ENCODE data around the gene MTPN.

The MTPN gene

DNA sequence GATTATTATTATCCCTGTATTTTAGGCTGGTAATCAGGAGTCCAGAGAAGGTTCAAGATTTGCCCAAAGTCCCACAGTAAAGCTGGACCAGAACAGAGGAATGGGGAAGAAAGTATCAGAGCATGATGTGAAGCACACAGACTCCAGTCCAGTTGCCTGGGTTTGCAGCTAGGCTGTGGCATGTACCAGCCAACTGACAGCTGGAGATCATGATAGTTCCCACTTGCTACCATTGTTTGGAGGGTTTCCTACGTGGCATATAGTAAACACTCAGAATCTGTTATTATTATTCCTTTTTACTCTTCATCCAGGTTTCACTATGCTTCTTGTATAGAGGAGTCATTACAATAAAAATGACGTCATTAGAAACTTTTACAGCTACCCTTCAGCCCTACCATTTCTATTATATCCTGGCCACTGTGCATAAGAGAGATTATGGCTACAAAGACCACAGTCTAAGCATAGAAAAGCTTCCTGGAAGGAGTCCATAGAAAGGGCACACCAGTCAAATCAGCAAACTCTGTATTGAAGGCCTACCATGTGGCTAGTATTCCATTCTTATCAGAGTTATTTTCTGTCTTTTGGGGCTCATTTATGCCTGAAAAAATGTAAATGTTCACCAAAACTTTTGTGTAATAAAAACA, 66.6 kb downstream of the MTPN start:
- WGBS (ENCODE audit: insufficient coverage, insufficient read length) = no CpG with 5 or more reads among the region's 2 CpGs
- no peaks in the 10 kb centered on the region for H3K36me3 ChIP-seq (ENCODE audit: control insufficient read depth, insufficient read depth, low read length)
- no peaks in the 10 kb centered on the region for H3K4me1 ChIP-seq (ENCODE audit: control insufficient read depth, insufficient read depth, low read length)
- no peaks in the 10 kb centered on the region for H3K9me3 ChIP-seq (ENCODE audit: control insufficient read depth, insufficient read depth, low read length)
- H3K4me3 ChIP-seq (ENCODE audit: low read length) = no peak overlapping the region
- no peaks in the 10 kb centered on the region for H3K27me3 ChIP-seq (ENCODE audit: control insufficient read depth, insufficient read depth, low read length)
- no peak for DNase-seq (ENCODE audit: low read depth, low spot score)
- no peak overlapping the region for H3K27ac ChIP-seq (ENCODE audit: low read length)

- no CpG with 5 or more reads among the region's 4 CpGs for WGBS (ENCODE audit: insufficient coverage, insufficient read length)
- no peaks in the 10 kb centered on the region for H3K36me3 ChIP-seq (ENCODE audit: control insufficient read depth, insufficient read depth, low read length)
- H3K27ac ChIP-seq (ENCODE audit: low read length) = no peak overlapping the region
- H3K4me1 ChIP-seq (ENCODE audit: control insufficient read depth, insufficient read depth, low read length) = 0 out of 2 replicates have a peak, but pooled peaks cover 2% of the 10 kb centered on the region
- no peaks in the 10 kb centered on the region for H3K9me3 ChIP-seq (ENCODE audit: control insufficient read depth, insufficient read depth, low read length)
- no peaks in the 10 kb centered on the region for H3K27me3 ChIP-seq (ENCODE audit: control insufficient read depth, insufficient read depth, low read length)
- DNase-seq (ENCODE audit: low read depth, low spot score) = no peak
- no peak overlapping the region for H3K4me3 ChIP-seq (ENCODE audit: low read length)
Observed at GRCh38 chr7:135905858-135906257, 71.3 kb downstream of the MTPN start.

GRCh38 chr7:135905355-135905754, 71.8 kb downstream of the MTPN start:
- no CpG with 5 or more reads among the region's 4 CpGs for WGBS (ENCODE audit: insufficient coverage, insufficient read length)
- DNase-seq (ENCODE audit: low read depth, low spot score) = no peak
- Histone ChIP-seq H3K9me3 (ENCODE audit: control insufficient read depth, insufficient read depth, low read length) (no peaks in the 10 kb centered on the region), H3K27ac (ENCODE audit: low read length) (no peak overlapping the region), H3K4me1 (ENCODE audit: control insufficient read depth, insufficient read depth, low read length) (0 out of 2 replicates have a peak, but pooled peaks cover 2% of the 10 kb centered on the region), H3K4me3 (ENCODE audit: low read length) (no peak overlapping the region), H3K27me3 (ENCODE audit: control insufficient read depth, insufficient read depth, low read length) (no peaks in the 10 kb centered on the region), H3K36me3 (ENCODE audit: control insufficient read depth, insufficient read depth, low read length) (no peaks in the 10 kb centered on the region)

- Histone ChIP-seq H3K27ac (ENCODE audit: low read length) (no peak overlapping the region), H3K4me3 (ENCODE audit: low read length) (no peak overlapping the region), H3K9me3 (ENCODE audit: control insufficient read depth, insufficient read depth, low read length) (no peaks in the 10 kb centered on the region), H3K4me1 (ENCODE audit: control insufficient read depth, insufficient read depth, low read length) (0 out of 2 replicates have a peak, but pooled peaks cover 2% of the 10 kb centered on the region), H3K27me3 (ENCODE audit: control insufficient read depth, insufficient read depth, low read length) (no peaks in the 10 kb centered on the region), H3K36me3 (ENCODE audit: control insufficient read depth, insufficient read depth, low read length) (no peaks in the 10 kb centered on the region)
- WGBS (ENCODE audit: insufficient coverage, insufficient read length) = no CpG with 5 or more reads among the region's 3 CpGs
- no peak for DNase-seq (ENCODE audit: low read depth, low spot score)
Observed at GRCh38 chr7:135904282-135904681, 72.9 kb downstream of the MTPN start.

- H3K27me3 ChIP-seq (ENCODE audit: control insufficient read depth, insufficient read depth, low read length) = no peaks in the 10 kb centered on the region
- no peaks in the 10 kb centered on the region for H3K36me3 ChIP-seq (ENCODE audit: control insufficient read depth, insufficient read depth, low read length)
- DNase-seq (ENCODE audit: low read depth, low spot score) = no peak
- WGBS (ENCODE audit: insufficient coverage, insufficient read length) = no CpG with 5 or more reads among the region's 6 CpGs
- 0 out of 2 replicates have a peak, but pooled peaks cover 2% of the 10 kb centered on the region for H3K4me1 ChIP-seq (ENCODE audit: control insufficient read depth, insufficient read depth, low read length)
- H3K27ac ChIP-seq (ENCODE audit: low read length) = no peak overlapping the region
- no peak overlapping the region for H3K4me3 ChIP-seq (ENCODE audit: low read length)
- H3K9me3 ChIP-seq (ENCODE audit: control insufficient read depth, insufficient read depth, low read length) = no peaks in the 10 kb centered on the region
Observed at GRCh38 chr7:135901585-135902540, 75.3 kb downstream of the MTPN start.

GRCh38 chr7:135900065-135900546, 77.1 kb downstream of the MTPN start:
- DNase-seq (ENCODE audit: low read depth, low spot score) = no peak
- Histone ChIP-seq H3K9me3 (ENCODE audit: control insufficient read depth, insufficient read depth, low read length) (no peaks in the 10 kb centered on the region), H3K27ac (ENCODE audit: low read length) (no peak overlapping the region), H3K27me3 (ENCODE audit: control insufficient read depth, insufficient read depth, low read length) (no peaks in the 10 kb centered on the region), H3K36me3 (ENCODE audit: control insufficient read depth, insufficient read depth, low read length) (no peaks in the 10 kb centered on the region), H3K4me3 (ENCODE audit: low read length) (no peak overlapping the region), H3K4me1 (ENCODE audit: control insufficient read depth, insufficient read depth, low read length) (0 out of 2 replicates have a peak, but pooled peaks cover 2% of the 10 kb centered on the region)
- 100% methylated on average over 2 of the region's 5 CpGs for WGBS (ENCODE audit: insufficient coverage, insufficient read length)

GRCh38 chr7:135899458-135900064, 77.6 kb downstream of the MTPN start:
- DNase-seq (ENCODE audit: low read depth, low spot score) = no peak
- no peaks in the 10 kb centered on the region for H3K9me3 ChIP-seq (ENCODE audit: control insufficient read depth, insufficient read depth, low read length)
- H3K27ac ChIP-seq (ENCODE audit: low read length) = no peak overlapping the region
- H3K4me1 ChIP-seq (ENCODE audit: control insufficient read depth, insufficient read depth, low read length) = 0 out of 2 replicates have a peak, but pooled peaks cover 2% of the 10 kb centered on the region
- H3K36me3 ChIP-seq (ENCODE audit: control insufficient read depth, insufficient read depth, low read length) = no peaks in the 10 kb centered on the region
- no CpG with 5 or more reads among the region's 6 CpGs for WGBS (ENCODE audit: insufficient coverage, insufficient read length)
- no peaks in the 10 kb centered on the region for H3K27me3 ChIP-seq (ENCODE audit: control insufficient read depth, insufficient read depth, low read length)
- H3K4me3 ChIP-seq (ENCODE audit: low read length) = no peak overlapping the region

DNA sequence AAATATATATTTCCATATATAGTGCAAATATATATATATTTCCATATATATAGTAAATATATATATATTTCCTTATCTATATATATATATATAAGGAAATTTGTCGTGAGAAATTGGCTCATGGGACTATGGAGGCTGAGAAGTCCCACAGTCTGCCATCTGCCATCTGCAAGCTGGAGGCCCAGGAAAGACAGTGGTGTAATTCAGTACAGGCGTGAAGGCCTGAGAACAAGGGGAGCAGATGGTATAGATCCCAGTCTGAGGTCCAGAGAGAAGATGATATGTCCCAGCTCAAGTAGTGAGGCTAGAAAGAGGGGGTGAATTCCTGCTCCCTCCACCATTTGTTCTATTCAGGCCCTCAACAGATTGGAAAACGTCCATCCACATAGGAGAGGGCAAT, 78.9 kb downstream of the MTPN start:
- no peaks in the 10 kb centered on the region for H3K9me3 ChIP-seq (ENCODE audit: control insufficient read depth, insufficient read depth, low read length)
- no peaks in the 10 kb centered on the region for H3K36me3 ChIP-seq (ENCODE audit: control insufficient read depth, insufficient read depth, low read length)
- 0 out of 2 replicates have a peak, but pooled peaks cover 2% of the 10 kb centered on the region for H3K4me1 ChIP-seq (ENCODE audit: control insufficient read depth, insufficient read depth, low read length)
- H3K27ac ChIP-seq (ENCODE audit: low read length) = no peak overlapping the region
- no peak for DNase-seq (ENCODE audit: low read depth, low spot score)
- no peak overlapping the region for H3K4me3 ChIP-seq (ENCODE audit: low read length)
- no CpG with 5 or more reads among the region's 3 CpGs for WGBS (ENCODE audit: insufficient coverage, insufficient read length)
- no peaks in the 10 kb centered on the region for H3K27me3 ChIP-seq (ENCODE audit: control insufficient read depth, insufficient read depth, low read length)

- WGBS (ENCODE audit: insufficient coverage, insufficient read length) = no CpG with 5 or more reads among the region's 3 CpGs
- no peaks in the 10 kb centered on the region for H3K36me3 ChIP-seq (ENCODE audit: control insufficient read depth, insufficient read depth, low read length)
- H3K27ac ChIP-seq (ENCODE audit: low read length) = no peak overlapping the region
- H3K4me3 ChIP-seq (ENCODE audit: low read length) = no peak overlapping the region
- no peaks in the 10 kb centered on the region for H3K27me3 ChIP-seq (ENCODE audit: control insufficient read depth, insufficient read depth, low read length)
- no peaks in the 10 kb centered on the region for H3K4me1 ChIP-seq (ENCODE audit: control insufficient read depth, insufficient read depth, low read length)
- H3K9me3 ChIP-seq (ENCODE audit: control insufficient read depth, insufficient read depth, low read length) = no peaks in the 10 kb centered on the region
- no peak for DNase-seq (ENCODE audit: low read depth, low spot score)
Observed at GRCh38 chr7:135894816-135895215, 82.3 kb downstream of the MTPN start.

DNA sequence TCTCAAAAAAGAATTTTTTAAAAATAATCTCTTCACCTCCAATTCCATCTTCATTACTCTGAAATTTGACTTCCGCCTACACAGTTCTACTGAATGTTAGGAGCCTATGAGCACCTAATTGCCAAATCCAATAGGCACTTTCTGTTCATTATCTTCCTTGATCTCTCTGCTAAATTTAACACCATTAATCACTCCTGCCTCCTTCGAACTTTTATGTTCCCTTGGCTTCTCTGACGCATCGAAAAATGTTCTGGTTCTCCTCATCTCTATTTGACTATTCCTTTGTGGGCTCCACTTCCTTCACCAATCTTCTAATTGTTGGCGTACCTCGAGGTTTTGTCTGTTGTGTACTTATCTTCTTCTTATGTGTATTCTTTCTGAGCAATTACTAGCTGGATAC, 87.3 kb downstream of the MTPN start:
- Histone ChIP-seq H3K36me3 (ENCODE audit: control insufficient read depth, insufficient read depth, low read length) (no peaks in the 10 kb centered on the region), H3K4me1 (ENCODE audit: control insufficient read depth, insufficient read depth, low read length) (no peaks in the 10 kb centered on the region), H3K27me3 (ENCODE audit: control insufficient read depth, insufficient read depth, low read length) (no peaks in the 10 kb centered on the region), H3K4me3 (ENCODE audit: low read length) (no peak overlapping the region), H3K9me3 (ENCODE audit: control insufficient read depth, insufficient read depth, low read length) (no peaks in the 10 kb centered on the region), H3K27ac (ENCODE audit: low read length) (no peak overlapping the region)
- no CpG with 5 or more reads among the region's 6 CpGs for WGBS (ENCODE audit: insufficient coverage, insufficient read length)
- no peak for DNase-seq (ENCODE audit: low read depth, low spot score)
